Measurements from ENCODE around the gene MAP6D1.

The MAP6D1 gene

GRCh38 chr3:183807881-183808280 is 17.5 kb downstream of the MAP6D1 start:
- in situ Hi-C loops (cut with MboI; ENCODE audit: low pct_unique_long_range_greater_than_20kb, low sequenced_read_pairs, unreplicated experiment) = no loop called here
- TF ChIP-seq CTCF (IDR thresholded peaks at IDR 0.05; ENCODE audit: extremely low read depth, insufficient read depth, missing control alignments) = no peak
- DNase-seq (ENCODE audit: low spot score) = no peak

GRCh38 chr3:183807209-183807728 is 18.1 kb downstream of the MAP6D1 start:
- in situ Hi-C loops (cut with MboI; ENCODE audit: low pct_unique_long_range_greater_than_20kb, low sequenced_read_pairs, unreplicated experiment) = no loop called here
- DNase-seq (ENCODE audit: low spot score) = no peak

GRCh38 chr3:183802989-183803388 is 22.4 kb downstream of the MAP6D1 start:
- in situ Hi-C loops (cut with MboI; ENCODE audit: low pct_unique_long_range_greater_than_20kb, low sequenced_read_pairs, unreplicated experiment) = no loop called here
- DNase-seq (ENCODE audit: low spot score) = no peak
- no peak for TF ChIP-seq CTCF (IDR thresholded peaks at IDR 0.05; ENCODE audit: extremely low read depth, insufficient read depth, missing control alignments)

More at GRCh38 chr3:183807209-183807728, 18.1 kb downstream of the MAP6D1 start:
- no peak for TF ChIP-seq CTCF (IDR thresholded peaks at IDR 0.05; ENCODE audit: extremely low read depth, insufficient read depth, missing control alignments)

- TF ChIP-seq CTCF (IDR thresholded peaks at IDR 0.05; ENCODE audit: extremely low read depth, insufficient read depth, missing control alignments) = no peak
- DNase-seq (ENCODE audit: low spot score) = no peak
- in situ Hi-C loops (cut with MboI; ENCODE audit: low pct_unique_long_range_greater_than_20kb, low sequenced_read_pairs, unreplicated experiment) = no loop called here
Observed at GRCh38 chr3:183801601-183802000, 23.8 kb downstream of the MAP6D1 start.

GRCh38 chr3:183800243-183800863 is 25.0 kb downstream of the MAP6D1 start:
- no peak for DNase-seq (ENCODE audit: low spot score)
- no peak for TF ChIP-seq CTCF (IDR thresholded peaks at IDR 0.05; ENCODE audit: extremely low read depth, insufficient read depth, missing control alignments)
- in situ Hi-C loops (cut with MboI; ENCODE audit: low pct_unique_long_range_greater_than_20kb, low sequenced_read_pairs, unreplicated experiment) = no loop called here

- in situ Hi-C loops (cut with MboI; ENCODE audit: low pct_unique_long_range_greater_than_20kb, low sequenced_read_pairs, unreplicated experiment) = no loop called here
- DNase-seq (ENCODE audit: low spot score) = no peak
- TF ChIP-seq CTCF (IDR thresholded peaks at IDR 0.05; ENCODE audit: extremely low read depth, insufficient read depth, missing control alignments) = no peak
Observed at GRCh38 chr3:183799461-183799860, 25.9 kb downstream of the MAP6D1 start.
